Activated CD4-positive, alpha-beta T cell treated with anti-CD3 and anti-CD28 coated beads for 36 hours (primary cell): ENCODE results near the gene TNS4. TPM values are rescaled to one million over a fixed set of nuclear protein-coding genes. Genes with fewer than 3 reads are reported as not detected.

Experiments
- ATAC-seq: fragments of 200-7000 bp; cut with Tn5 transposase; one replicate; pipeline ENCODE4 v1.10.0; 2021; ENCODE audit warnings: mild to moderate bottlenecking, moderate library complexity
- CTCF ChIA-PET: fragments of 350-600 bp; sonication (Branson Sonifier 250); formaldehyde crosslinking; loops from one replicate; lab custom pipeline; 2021; ENCODE audit warnings: antibody characterized with exemption; lab: Charles Lee
- POLR2A ChIA-PET: fragments of 350-600 bp; sonication (Branson Sonifier 250); formaldehyde crosslinking; loops from one replicate; lab custom pipeline; 2021; ENCODE audit warnings: antibody characterized with exemption, inconsistent platforms; lab: Charles Lee
- DNase-seq: peaks from one replicate; pipeline ENCODE4 v3.0.0-alpha.2; 2020
- H3K27ac Mint-ChIP-seq: one replicate; pipeline ENCODE4 v1.8.0; 2021; ENCODE audit warnings: mixed read lengths
- H3K27me3 Mint-ChIP-seq: one replicate; pipeline ENCODE4 v1.8.0; 2021; ENCODE audit warnings: mixed read lengths
- H3K36me3 Mint-ChIP-seq: one replicate; pipeline ENCODE4 v1.8.0; 2021; ENCODE audit warnings: low read depth, mixed read lengths
- H3K4me1 Mint-ChIP-seq: one replicate; pipeline ENCODE4 v1.8.0; 2021; ENCODE audit warnings: mixed read lengths
- H3K4me3 Mint-ChIP-seq: one replicate; pipeline ENCODE4 v1.8.0; 2021; ENCODE audit warnings: mild to moderate bottlenecking, moderate library complexity, mixed read lengths
- H3K9me3 Mint-ChIP-seq: one replicate; pipeline ENCODE4 v1.8.0; 2021; ENCODE audit warnings: low read depth, mixed read lengths
- intact Hi-C, 2 experiments: fragments of 100-400 bp; cut with DNase I in 1 of 2; cut with micrococcal nuclease in 1 of 2; formaldehyde crosslinking; loops; one replicate each; pipeline versions ENCODE4 v1.14.2 to v1.15.1; 2022 to 2024; cut with DNase I, micrococcal nuclease
- total RNA-seq, 2 experiments: library from RNA; stranded (reverse); gene quantifications; one replicate each; pipeline ENCODE4 v1.2.3, GENCODE V29; 2021

The TNS4 gene
- total RNA-seq, 2 experiments from 2014 or later: 10.8 to 12.8 TPM

GRCh38 chr17:40541873-40542557 lies 40.6 kb upstream of the TNS4 start:
- H3K4me1 Mint-ChIP-seq: peaks cover 88% of the 10 kb centered on the region
- peak overlapping the region; percentile 63 for H3K4me3 Mint-ChIP-seq
- H3K27ac Mint-ChIP-seq: peak overlapping the region; percentile 98
- intact Hi-C loops: loop anchor here (1.0 to 5.0 kb wide), 8 partner anchors 7 to 1140 kb away; partner anchors contain the start of genes FBXL20 (in 1 of the 2) and IGFBP4 (in 1 of the 2)
- no peak for ATAC-seq
- H3K27me3 Mint-ChIP-seq: no peaks in the 10 kb centered on the region
- DNase-seq: peak; percentile 53
- no peaks in the 10 kb centered on the region for H3K9me3 Mint-ChIP-seq
- CTCF ChIA-PET: interaction anchor here (0.6 to 20.3 kb wide), 6 partner anchors 9 to 184 kb away, joined by 3 to 403 read pairs (median 4); partner anchors contain the start of gene TOP2A
- peaks cover 3% of the 10 kb centered on the region for H3K36me3 Mint-ChIP-seq
- POLR2A ChIA-PET: interaction anchor here (0.9 to 8.2 kb wide), 17 partner anchors 9 to 1136 kb away, joined by 3 to 179 read pairs (median 6); partner anchors contain the start of gene CCR7

GRCh38 chr17:40541060-40541872 lies 39.8 kb upstream of the TNS4 start:
- DNase-seq (peak; percentile 84), ATAC-seq (peak; percentile 39)
- ChIA-PET POLR2A (interaction anchor here (0.6 to 8.2 kb wide), 21 partner anchors 8 to 1137 kb away, joined by 3 to 179 read pairs (median 5); partner anchors contain the start of genes CCR7, SMARCE1 and TOP2A), CTCF (interaction anchor here (0.6 to 20.3 kb wide), 8 partner anchors 8 to 184 kb away, joined by 3 to 403 read pairs (median 10); no protein-coding TSS in a partner anchor)
- Mint-ChIP-seq H3K4me3 (peak overlapping the region; percentile 63), H3K9me3 (no peaks in the 10 kb centered on the region), H3K36me3 (peaks cover 3% of the 10 kb centered on the region), H3K27me3 (no peaks in the 10 kb centered on the region), H3K27ac (peak overlapping the region; percentile 98), H3K4me1 (peaks cover 88% of the 10 kb centered on the region)
- intact Hi-C loops: loop anchor here (1.0 to 5.0 kb wide), 8 partner anchors 8 to 1139 kb away; partner anchors contain the start of genes FBXL20 (in 1 of the 2) and IGFBP4 (in 1 of the 2)

- no peaks in the 10 kb centered on the region for H3K9me3 Mint-ChIP-seq
- no peaks in the 10 kb centered on the region for H3K27me3 Mint-ChIP-seq
- H3K4me3 Mint-ChIP-seq: peak overlapping the region; percentile 63
- peak; percentile 44 for ATAC-seq
- CTCF ChIA-PET: interaction anchor here (0.6 to 20.3 kb wide), 13 partner anchors 9 to 223 kb away, joined by 3 to 403 read pairs (median 4); partner anchors contain the start of gene TOP2A
- peak overlapping the region; percentile 98 for H3K27ac Mint-ChIP-seq
- intact Hi-C loops: loop anchor here (1.0 to 5.0 kb wide), 6 partner anchors 20 to 1138 kb away; partner anchors contain the start of genes FBXL20 (in 1 of the 2) and IGFBP4 (in 1 of the 2)
- H3K36me3 Mint-ChIP-seq: peaks cover 5% of the 10 kb centered on the region
- peak; percentile 89 for DNase-seq
- POLR2A ChIA-PET: interaction anchor here (0.6 to 8.2 kb wide), 15 partner anchors 9 to 218 kb away, joined by 3 to 179 read pairs (median 5); partner anchors contain the start of genes CCR7 and TOP2A
- H3K4me1 Mint-ChIP-seq: peaks cover 86% of the 10 kb centered on the region
Measured at GRCh38 chr17:40540448-40540847, 39.0 kb upstream of the TNS4 start.

DNA sequence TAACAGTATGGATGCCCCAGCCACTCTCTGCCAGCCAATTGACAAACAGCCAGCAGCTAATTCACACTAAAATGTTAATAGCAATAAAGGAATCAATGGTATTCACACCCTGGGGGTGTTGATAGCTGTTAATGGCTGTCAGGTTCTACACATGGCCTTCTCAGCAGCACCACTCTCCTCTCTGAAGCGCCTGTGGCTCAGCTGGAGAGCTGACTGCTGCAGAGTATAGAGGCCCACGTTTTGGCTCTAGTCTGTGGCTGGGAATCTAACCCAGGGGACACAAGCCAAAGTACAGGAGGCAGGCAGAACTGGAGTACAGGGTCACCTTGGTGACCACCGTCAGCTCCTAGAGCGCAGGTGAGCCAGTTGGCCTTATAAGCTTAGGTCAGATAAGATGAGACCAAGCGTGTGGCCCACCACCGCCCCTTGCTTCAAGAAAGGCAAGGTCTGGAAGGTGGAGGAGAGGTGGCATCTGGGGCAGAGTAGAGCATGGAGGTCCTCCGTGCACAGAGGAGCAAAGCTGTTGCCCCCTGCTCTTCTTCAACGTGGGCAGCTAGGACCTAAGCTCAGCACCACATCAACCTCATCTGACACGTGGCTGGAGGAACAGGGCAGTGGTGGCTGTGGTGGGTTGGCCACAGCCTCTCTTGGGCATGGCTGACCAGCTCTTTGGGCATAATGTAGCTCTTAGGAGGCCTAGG lies 38.4 kb upstream of the TNS4 start:
- Mint-ChIP-seq H3K4me1 (peaks cover 87% of the 10 kb centered on the region), H3K27me3 (no peaks in the 10 kb centered on the region), H3K9me3 (no peaks in the 10 kb centered on the region), H3K4me3 (peak overlapping the region; percentile 63), H3K36me3 (peaks cover 5% of the 10 kb centered on the region), H3K27ac (peak overlapping the region; percentile 98)
- no peak for ATAC-seq
- DNase-seq: peak; percentile 20
- CTCF ChIA-PET: interaction anchor here (0.6 to 20.3 kb wide), 16 partner anchors 8 to 223 kb away, joined by 3 to 403 read pairs (median 3); partner anchors contain the start of gene TOP2A
- POLR2A ChIA-PET: interaction anchor here (0.7 to 8.2 kb wide), 13 partner anchors 8 to 217 kb away, joined by 3 to 179 read pairs (median 6); partner anchors contain the start of genes CCR7 and TOP2A
- intact Hi-C loops: loop anchor here (1.0 to 5.0 kb wide), 6 partner anchors 20 to 1138 kb away; partner anchors contain the start of genes FBXL20 (in 1 of the 2) and IGFBP4 (in 1 of the 2)

DNA sequence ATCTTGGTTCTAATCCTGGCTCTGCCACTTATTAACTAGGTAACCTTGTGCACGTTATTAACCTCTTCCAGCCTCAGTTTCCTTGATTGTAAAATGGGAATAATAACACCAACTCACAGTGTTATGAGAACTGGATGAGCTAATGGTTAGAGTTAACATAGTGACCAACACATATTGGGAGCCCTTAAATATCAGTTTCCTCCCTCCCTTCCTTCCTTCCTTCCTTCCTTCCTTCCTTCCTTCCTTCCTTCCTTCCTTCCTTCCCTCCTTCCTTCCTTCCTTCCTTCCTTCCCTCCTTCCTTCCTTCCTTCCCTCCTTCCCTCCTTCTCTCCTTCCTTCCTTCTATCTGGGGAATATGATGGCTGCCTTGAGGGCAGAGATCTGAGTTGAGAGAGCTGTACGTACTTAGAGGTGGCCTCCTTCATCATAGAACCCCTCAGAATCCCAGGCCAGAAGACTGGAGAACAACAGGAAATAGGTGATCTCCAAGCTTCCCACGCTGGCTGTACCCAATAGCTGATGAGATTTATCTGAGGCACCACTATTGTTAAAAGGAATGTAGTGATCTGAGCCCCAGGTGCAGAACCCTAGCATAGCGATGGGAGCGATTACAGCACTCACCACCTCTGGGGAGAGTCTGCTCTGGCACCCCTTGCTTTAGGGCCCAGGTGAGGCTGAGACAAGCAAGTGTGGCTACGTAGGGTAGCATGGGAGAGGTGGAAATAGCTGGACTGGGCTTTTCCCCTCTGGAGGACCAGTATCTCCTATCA lies 37.7 kb upstream of the TNS4 start:
- CTCF ChIA-PET: interaction anchor here (0.6 to 20.3 kb wide), 13 partner anchors 7 to 222 kb away, joined by 3 to 403 read pairs (median 3); partner anchors contain the start of gene TOP2A
- Mint-ChIP-seq H3K4me3 (no peak overlapping the region), H3K9me3 (no peaks in the 10 kb centered on the region), H3K4me1 (peaks cover 92% of the 10 kb centered on the region), H3K27me3 (no peaks in the 10 kb centered on the region), H3K27ac (peak overlapping the region; percentile 73), H3K36me3 (peaks cover 5% of the 10 kb centered on the region)
- DNase-seq: peak; percentile 9
- POLR2A ChIA-PET: interaction anchor here (0.6 to 8.2 kb wide), 4 partner anchors 12 to 351 kb away, joined by 6 to 179 read pairs (median 10); partner anchors contain the start of genes CCR7 and TOP2A
- ATAC-seq: no peak
- intact Hi-C loops: no loop called here

DNA sequence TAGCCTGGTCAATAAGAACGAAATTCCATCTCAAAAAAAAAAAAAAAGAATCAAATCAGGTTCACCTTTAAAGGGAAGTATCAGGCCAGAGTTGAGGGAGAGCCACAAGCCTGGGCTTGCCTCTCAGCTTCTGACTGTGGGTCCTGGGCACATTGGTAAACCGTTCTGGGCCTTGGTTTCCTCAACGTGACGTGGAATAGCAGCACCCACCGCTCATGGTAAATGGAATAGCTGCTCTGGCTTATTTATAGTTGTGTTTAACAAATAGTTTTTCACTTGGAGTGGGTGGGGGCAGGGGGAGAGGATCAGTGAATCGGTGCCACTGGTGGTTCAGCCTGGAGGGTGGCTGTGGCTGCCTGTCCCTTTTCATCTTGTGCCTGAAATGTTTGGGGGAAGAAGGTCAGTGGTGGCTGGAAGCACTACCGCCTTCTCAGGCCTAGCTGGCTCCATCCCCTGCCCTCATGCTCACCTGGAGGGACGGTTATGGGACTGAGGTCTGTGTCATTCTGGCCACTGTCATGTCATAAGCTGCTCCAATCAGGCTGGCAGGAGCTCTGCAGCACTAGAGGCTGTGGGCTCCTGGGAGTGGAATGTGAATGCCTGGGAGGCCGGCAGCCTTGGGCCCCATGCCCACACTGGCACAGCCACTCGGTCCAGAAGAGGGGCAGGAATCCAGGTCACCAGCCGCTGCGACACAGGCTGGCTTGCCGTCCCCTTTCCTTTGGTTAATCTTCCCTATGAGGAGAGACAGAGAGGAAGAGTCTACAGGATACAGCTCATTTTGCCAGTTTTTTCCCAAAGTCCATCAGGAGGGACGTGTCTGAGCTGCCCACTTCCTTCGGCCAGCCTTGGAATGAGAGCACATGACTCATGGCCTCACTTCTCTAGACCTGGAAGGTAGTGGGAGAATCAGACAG lies 36.9 kb upstream of the TNS4 start:
- peak; percentile 10 for DNase-seq
- intact Hi-C loops: no loop called here

GRCh38 chr17:40536295-40537171 lies 35.1 kb upstream of the TNS4 start:
- H3K27me3 Mint-ChIP-seq: no peaks in the 10 kb centered on the region
- intact Hi-C loops: no loop called here
- peaks cover 92% of the 10 kb centered on the region for H3K4me1 Mint-ChIP-seq
- POLR2A ChIA-PET: interaction anchor here (0.6 to 8.2 kb wide), 4 partner anchors 18 to 127 kb away, joined by 3 to 179 read pairs (median 7); partner anchors contain the start of gene CCR7
- H3K9me3 Mint-ChIP-seq: no peaks in the 10 kb centered on the region
- CTCF ChIA-PET: interaction anchor here (0.8 to 20.3 kb wide), 7 partner anchors 13 to 178 kb away, joined by 3 to 403 read pairs (median 35); partner anchors contain the start of gene IGFBP4
- no peak overlapping the region for H3K4me3 Mint-ChIP-seq
- peaks cover 7% of the 10 kb centered on the region for H3K36me3 Mint-ChIP-seq
- DNase-seq (no peak), ATAC-seq (no peak)
- peak overlapping the region; percentile 71 for H3K27ac Mint-ChIP-seq

More for the DNA sequence above, 36.9 kb upstream of the TNS4 start:
- H3K27me3 Mint-ChIP-seq: no peaks in the 10 kb centered on the region
- ATAC-seq: no peak
- no peaks in the 10 kb centered on the region for H3K9me3 Mint-ChIP-seq
- peaks cover 92% of the 10 kb centered on the region for H3K4me1 Mint-ChIP-seq
- peak overlapping the region; percentile 19 for H3K27ac Mint-ChIP-seq
- ChIA-PET POLR2A (interaction anchor here (1.2 to 8.2 kb wide), 2 partner anchors 16 to 23 kb away, joined by 8 to 179 read pairs; partner anchors contain the start of gene CCR7), CTCF (interaction anchor here (0.7 to 20.3 kb wide), 8 partner anchors 18 to 190 kb away, joined by 3 to 403 read pairs (median 4); partner anchors contain the start of genes IGFBP4 and TOP2A)
- peaks cover 7% of the 10 kb centered on the region for H3K36me3 Mint-ChIP-seq
- no peak overlapping the region for H3K4me3 Mint-ChIP-seq

GRCh38 chr17:40535924-40536294 lies 34.5 kb upstream of the TNS4 start:
- DNase-seq (peak; percentile 3), ATAC-seq (no peak)
- Mint-ChIP-seq H3K27ac (peak overlapping the region; percentile 69), H3K4me1 (peaks cover 92% of the 10 kb centered on the region), H3K4me3 (no peak overlapping the region), H3K27me3 (no peaks in the 10 kb centered on the region), H3K36me3 (peaks cover 7% of the 10 kb centered on the region), H3K9me3 (no peaks in the 10 kb centered on the region)
- ChIA-PET CTCF (interaction anchor here (0.7 to 20.3 kb wide), 10 partner anchors 10 to 178 kb away, joined by 3 to 403 read pairs (median 39); partner anchors contain the start of genes IGFBP4 and TOP2A), POLR2A (interaction anchor here (0.6 to 1.2 kb wide), 3 partner anchors 20 to 174 kb away, joined by 3 to 6 read pairs (median 4); no protein-coding TSS in a partner anchor)
- intact Hi-C loops: no loop called here
